Neuronal stem cell (in vitro differentiated cells): ENCODE data around the gene ZNF407.

Source experiments
- DNase-seq: peaks from one replicate; pipeline ENCODE4 v3.0.0-alpha.2; 2013; ENCODE audit warnings: low spot score
- H2AFZ ChIP-seq: one replicate; pipeline ENCODE4 v1.6.1; 2013; ENCODE audit warnings: mild to moderate bottlenecking, low read length, inconsistent platforms
- H2AK5ac ChIP-seq: 2 replicates; pipeline ENCODE4 v1.6.1; 2013; ENCODE audit warnings: low read depth, mild to moderate bottlenecking, inconsistent platforms, low read length, moderate library complexity, mixed read lengths
- H2BK120ac ChIP-seq: 2 replicates; pipeline ENCODE4 v1.6.1; 2013; ENCODE audit warnings: low read depth, mild to moderate bottlenecking, inconsistent platforms, low read length, moderate library complexity, mixed read lengths
- H2BK12ac ChIP-seq: one replicate; pipeline ENCODE4 v1.6.1; 2013; ENCODE audit warnings: low read length, inconsistent platforms
- H2BK15ac ChIP-seq: 2 replicates; pipeline ENCODE4 v1.6.1; 2013; ENCODE audit warnings: mild to moderate bottlenecking, low read length, inconsistent platforms, mixed read lengths
- H2BK5ac ChIP-seq: one replicate; pipeline ENCODE4 v1.6.1; 2013; ENCODE audit warnings: inconsistent platforms, mild to moderate bottlenecking, low read length, moderate library complexity
- H3K14ac ChIP-seq: one replicate; pipeline ENCODE4 v1.6.1; 2013; ENCODE audit warnings: low read length, inconsistent platforms
- H3K18ac ChIP-seq: 2 replicates; pipeline ENCODE4 v1.6.1; 2013; ENCODE audit warnings: low read length, inconsistent platforms
- H3K23ac ChIP-seq: 2 replicates; pipeline ENCODE4 v1.6.1; 2013; ENCODE audit warnings: low read depth, mild to moderate bottlenecking, mixed read lengths, low read length, inconsistent platforms; ENCODE audit not compliant: poor library complexity
- H3K27ac ChIP-seq: replicated peaks from 3 replicates; pipeline ENCODE4 v1.5.1; 2013; ENCODE audit warnings: low read length, inconsistent platforms
- H3K27me3 ChIP-seq, 3 experiments: 2 replicates each; pipeline ENCODE4 v1.6.1; 2013; ENCODE audit warnings: low read length in 3 of 3, mild to moderate bottlenecking in 2 of 3, inconsistent platforms in 1 of 3, low read depth in 1 of 3, mixed read lengths in 1 of 3, moderate library complexity in 1 of 3; ENCODE audit not compliant: control insufficient read depth in 3 of 3, insufficient read depth in 3 of 3
- H3K36me3 ChIP-seq, 2 donors: replicated peaks in 1 of 2; 2 replicates each; pipeline ENCODE4 v1.6.1; 2013; ENCODE audit warnings: low read length in 2 of 2; ENCODE audit not compliant: control insufficient read depth in 2 of 2, insufficient read depth in 2 of 2
- H3K4ac ChIP-seq: 2 replicates; pipeline ENCODE4 v1.6.1; 2013; ENCODE audit warnings: inconsistent platforms, mild to moderate bottlenecking, low read length, moderate library complexity
- H3K4me1 ChIP-seq, 2 donors: 1 replicate in 1 of 2; 2 replicates in 1 of 2; pipeline ENCODE4 v1.6.1; 2013; ENCODE audit warnings: low read length in 2 of 2, low read depth in 1 of 2; ENCODE audit not compliant: control insufficient read depth in 2 of 2, insufficient read depth in 1 of 2
- H3K4me2 ChIP-seq: one replicate; pipeline ENCODE4 v1.6.1; 2013; ENCODE audit warnings: mild to moderate bottlenecking, low read length, inconsistent platforms; ENCODE audit not compliant: insufficient read depth, poor library complexity, severe bottlenecking
- H3K4me3 ChIP-seq, 2 donors: 2 replicates each; pipeline ENCODE4 v1.5.1; 2013; ENCODE audit warnings: low read length in 2 of 2, mild to moderate bottlenecking in 2 of 2, inconsistent platforms in 1 of 2, moderate library complexity in 1 of 2
- H3K79me1 ChIP-seq: one replicate; pipeline ENCODE4 v1.6.1; 2013; ENCODE audit warnings: low read depth, mild to moderate bottlenecking, inconsistent platforms, low read length, moderate library complexity
- H3K9ac ChIP-seq: one replicate; pipeline ENCODE4 v1.6.1; 2013; ENCODE audit warnings: mild to moderate bottlenecking, low read depth, low read length, inconsistent platforms; ENCODE audit not compliant: poor library complexity
- H3K9me3 ChIP-seq, 2 donors: replicated peaks in 1 of 2; 2 replicates each; pipeline versions ENCODE3 to v1.6.1; 2013; ENCODE audit warnings: low read length in 2 of 2, mild to moderate bottlenecking in 2 of 2, inconsistent platforms in 1 of 2, low read depth in 1 of 2, mixed read lengths in 1 of 2, moderate library complexity in 1 of 2; ENCODE audit not compliant: control insufficient read depth in 2 of 2, insufficient read depth in 1 of 2
- H4K8ac ChIP-seq: one replicate; pipeline ENCODE4 v1.6.1; 2013; ENCODE audit warnings: low read depth, mild to moderate bottlenecking, inconsistent platforms, low read length, moderate library complexity
- H4K91ac ChIP-seq: one replicate; pipeline ENCODE4 v1.6.1; 2013; ENCODE audit warnings: low read length, low read depth, mild to moderate bottlenecking, inconsistent platforms; ENCODE audit not compliant: poor library complexity
- WGBS, 2 donors: extraction: QIAGEN DNeasy Blood & Tissue Kit; methylation state at CpG; one replicate each; pipeline ENCODE4 v1.1.7; 2013; ENCODE audit warnings: missing lambda C conversion rate in 2 of 2, mixed read lengths in 1 of 2; ENCODE audit not compliant: insufficient read length in 2 of 2, insufficient replicate concordance in 1 of 2; ENCODE audit errors: extremely low coverage in 2 of 2; 5-methylcytosine and 5-hydroxymethylcytosine counted together

ZNF407 gene

GRCh38 chr18:75104483-75104882 is 506.8 kb downstream of the ZNF407 start:
- no peak overlapping the region for H4K8ac ChIP-seq
- H2BK15ac ChIP-seq = no peak overlapping the region
- no peak overlapping the region for H3K4me3 ChIP-seq
- no peak overlapping the region for H2BK120ac ChIP-seq
- H3K9me3 ChIP-seq = peaks cover 0 to 2% of the 10 kb centered on the region in 2 donors
- H3K9ac ChIP-seq = no peak overlapping the region
- H3K18ac ChIP-seq = no peak overlapping the region
- no peak overlapping the region for H4K91ac ChIP-seq
- H3K36me3 ChIP-seq = no peaks in the 10 kb centered on the region
- no peaks in the 10 kb centered on the region for H3K79me1 ChIP-seq
- no CpG with 5 or more reads among the region's 15 CpGs for WGBS, 2 donors
- H3K14ac ChIP-seq = no peak overlapping the region
- no peaks in the 10 kb centered on the region for H3K4me1 ChIP-seq
- H2BK12ac ChIP-seq = no peak overlapping the region
- H3K4ac ChIP-seq = no peak overlapping the region
- DNase-seq = no peak
- no peak overlapping the region for H3K23ac ChIP-seq
- no peak overlapping the region for H3K4me2 ChIP-seq
- H3K27ac ChIP-seq = no peak overlapping the region
- no peak overlapping the region for H2AK5ac ChIP-seq
- H2AFZ ChIP-seq = no peak overlapping the region
- no peak overlapping the region for H2BK5ac ChIP-seq
- no peaks in the 10 kb centered on the region for H3K27me3 ChIP-seq

GRCh38 chr18:75105551-75106254 is 508.0 kb downstream of the ZNF407 start:
- H3K79me1 ChIP-seq = no peaks in the 10 kb centered on the region
- no peak overlapping the region for H2AFZ ChIP-seq
- H2AK5ac ChIP-seq = no peak overlapping the region
- no peak overlapping the region for H3K4me3 ChIP-seq
- H3K27me3 ChIP-seq = no peaks in the 10 kb centered on the region
- no peak overlapping the region for H3K4me2 ChIP-seq
- H4K91ac ChIP-seq = no peak overlapping the region
- no peak overlapping the region for H3K18ac ChIP-seq
- H3K27ac ChIP-seq = no peak overlapping the region
- WGBS, 2 donors = no CpG with 5 or more reads among the region's 15 CpGs
- no peaks in the 10 kb centered on the region for H3K4me1 ChIP-seq
- no peak overlapping the region for H2BK5ac ChIP-seq
- no peak for DNase-seq
- peaks cover 0 to 2% of the 10 kb centered on the region in 2 donors for H3K9me3 ChIP-seq
- H3K36me3 ChIP-seq = no peaks in the 10 kb centered on the region
- no peak overlapping the region for H3K14ac ChIP-seq
- peak overlapping the region; percentile 3 for H3K9ac ChIP-seq
- H3K23ac ChIP-seq = no peak overlapping the region
- no peak overlapping the region for H2BK15ac ChIP-seq
- H2BK12ac ChIP-seq = no peak overlapping the region
- no peak overlapping the region for H2BK120ac ChIP-seq
- no peak overlapping the region for H4K8ac ChIP-seq
- H3K4ac ChIP-seq = no peak overlapping the region

- H2BK120ac ChIP-seq = no peak overlapping the region
- H3K27ac ChIP-seq = no peak overlapping the region
- H3K4me3 ChIP-seq = no peak overlapping the region
- no peak overlapping the region for H2BK12ac ChIP-seq
- no peak overlapping the region for H2AK5ac ChIP-seq
- H3K4me1 ChIP-seq = no peaks in the 10 kb centered on the region
- no peaks in the 10 kb centered on the region for H3K27me3 ChIP-seq
- H3K9ac ChIP-seq = no peak overlapping the region
- H4K8ac ChIP-seq = no peak overlapping the region
- no peak overlapping the region for H3K18ac ChIP-seq
- H2AFZ ChIP-seq = no peak overlapping the region
- H3K79me1 ChIP-seq = no peaks in the 10 kb centered on the region
- no peak overlapping the region for H3K4me2 ChIP-seq
- no CpG with 5 or more reads among the region's 13 CpGs for WGBS, 2 donors
- no peaks in the 10 kb centered on the region for H3K36me3 ChIP-seq
- no peak overlapping the region for H3K4ac ChIP-seq
- DNase-seq = no peak
- peaks cover 0 to under 1% of the 10 kb centered on the region in 2 donors for H3K9me3 ChIP-seq
- H3K14ac ChIP-seq = no peak overlapping the region
- H4K91ac ChIP-seq = no peak overlapping the region
- no peak overlapping the region for H2BK15ac ChIP-seq
- peak overlapping the region; percentile 4 for H2BK5ac ChIP-seq
- no peak overlapping the region for H3K23ac ChIP-seq
These were observed 509.1 kb downstream of the ZNF407 start for GRCh38 chr18:75106746-75107145.

- no peak overlapping the region for H3K9ac ChIP-seq
- H3K9me3 ChIP-seq = no peaks in the 10 kb centered on the region
- no peak overlapping the region for H3K4ac ChIP-seq
- no peak overlapping the region for H3K4me3 ChIP-seq
- no peak overlapping the region for H4K8ac ChIP-seq
- no peak for DNase-seq
- no peak overlapping the region for H2BK15ac ChIP-seq
- no peaks in the 10 kb centered on the region for H3K79me1 ChIP-seq
- H3K27me3 ChIP-seq = no peaks in the 10 kb centered on the region
- no peaks in the 10 kb centered on the region for H3K4me1 ChIP-seq
- no peak overlapping the region for H3K14ac ChIP-seq
- no peak overlapping the region for H3K18ac ChIP-seq
- WGBS, 2 donors = no CpG with 5 or more reads among the region's 19 CpGs
- no peaks in the 10 kb centered on the region for H3K36me3 ChIP-seq
- H2BK120ac ChIP-seq = no peak overlapping the region
- no peak overlapping the region for H3K27ac ChIP-seq
- H2BK12ac ChIP-seq = no peak overlapping the region
- no peak overlapping the region for H4K91ac ChIP-seq
- no peak overlapping the region for H3K23ac ChIP-seq
- no peak overlapping the region for H2AFZ ChIP-seq
- H2BK5ac ChIP-seq = no peak overlapping the region
- H2AK5ac ChIP-seq = no peak overlapping the region
- no peak overlapping the region for H3K4me2 ChIP-seq
These were observed 509.7 kb downstream of the ZNF407 start for GRCh38 chr18:75107196-75107930.
